ENCODE measurements around the gene RTN4RL1. TPM values are rescaled to one million over a fixed set of nuclear protein-coding genes. Genes with fewer than 3 reads are reported as not detected.

RTN4RL1 gene
- total RNA-seq, 1 donor, result 0.43 TPM

DNA sequence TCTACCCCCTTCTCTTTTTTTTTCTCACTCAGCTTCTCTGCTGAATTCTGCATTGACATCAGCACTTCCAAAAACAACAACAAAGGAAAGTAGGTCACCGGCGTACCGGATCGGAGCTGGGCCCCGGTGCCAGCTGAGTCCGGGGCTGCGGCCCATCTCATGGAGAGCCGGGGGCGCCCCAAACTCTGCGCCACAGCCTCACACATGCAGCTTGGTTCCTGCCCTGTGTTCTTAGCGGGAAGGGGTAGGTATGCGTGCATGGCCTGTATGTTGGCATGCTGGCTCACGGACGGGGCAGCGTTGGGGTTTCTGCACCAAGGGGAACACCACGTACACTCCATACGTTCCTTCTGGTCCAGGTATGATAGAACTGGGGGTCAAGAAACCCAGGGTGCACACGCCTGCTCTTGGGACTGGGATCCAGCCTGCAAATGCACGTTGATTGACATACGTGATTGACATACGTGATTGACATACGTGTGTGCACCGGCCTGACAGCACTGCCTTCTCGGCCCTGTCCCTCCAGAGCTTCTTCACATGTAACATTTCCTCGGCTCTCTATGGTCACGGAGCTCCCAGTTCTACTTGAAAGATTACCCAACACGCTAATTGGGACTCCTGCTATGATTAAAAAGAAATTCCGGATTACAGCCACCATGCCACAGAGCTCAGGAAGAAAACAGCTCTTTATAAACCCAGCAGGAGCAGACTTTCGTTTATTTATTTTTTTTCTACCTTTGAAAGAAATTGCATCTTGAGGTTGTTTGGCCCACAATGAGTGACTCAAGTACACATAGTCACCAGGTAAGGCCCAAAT is 106.6 kb downstream of the RTN4RL1 start:
- DNase-seq (ENCODE audit: low read depth), result no peak
- H3K4me3 ChIP-seq (ENCODE audit: low read depth, low read length), result no peak overlapping the region
- TF ChIP-seq, protein P1, sequence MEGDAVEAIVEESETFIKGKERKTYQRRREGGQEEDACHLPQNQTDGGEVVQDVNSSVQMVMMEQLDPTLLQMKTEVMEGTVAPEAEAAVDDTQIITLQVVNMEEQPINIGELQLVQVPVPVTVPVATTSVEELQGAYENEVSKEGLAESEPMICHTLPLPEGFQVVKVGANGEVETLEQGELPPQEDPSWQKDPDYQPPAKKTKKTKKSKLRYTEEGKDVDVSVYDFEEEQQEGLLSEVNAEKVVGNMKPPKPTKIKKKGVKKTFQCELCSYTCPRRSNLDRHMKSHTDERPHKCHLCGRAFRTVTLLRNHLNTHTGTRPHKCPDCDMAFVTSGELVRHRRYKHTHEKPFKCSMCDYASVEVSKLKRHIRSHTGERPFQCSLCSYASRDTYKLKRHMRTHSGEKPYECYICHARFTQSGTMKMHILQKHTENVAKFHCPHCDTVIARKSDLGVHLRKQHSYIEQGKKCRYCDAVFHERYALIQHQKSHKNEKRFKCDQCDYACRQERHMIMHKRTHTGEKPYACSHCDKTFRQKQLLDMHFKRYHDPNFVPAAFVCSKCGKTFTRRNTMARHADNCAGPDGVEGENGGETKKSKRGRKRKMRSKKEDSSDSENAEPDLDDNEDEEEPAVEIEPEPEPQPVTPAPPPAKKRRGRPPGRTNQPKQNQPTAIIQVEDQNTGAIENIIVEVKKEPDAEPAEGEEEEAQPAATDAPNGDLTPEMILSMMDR (IDR thresholded peaks at IDR 0.05; ENCODE audit: insufficient read depth, low read depth, low read length), result no peak

DNA sequence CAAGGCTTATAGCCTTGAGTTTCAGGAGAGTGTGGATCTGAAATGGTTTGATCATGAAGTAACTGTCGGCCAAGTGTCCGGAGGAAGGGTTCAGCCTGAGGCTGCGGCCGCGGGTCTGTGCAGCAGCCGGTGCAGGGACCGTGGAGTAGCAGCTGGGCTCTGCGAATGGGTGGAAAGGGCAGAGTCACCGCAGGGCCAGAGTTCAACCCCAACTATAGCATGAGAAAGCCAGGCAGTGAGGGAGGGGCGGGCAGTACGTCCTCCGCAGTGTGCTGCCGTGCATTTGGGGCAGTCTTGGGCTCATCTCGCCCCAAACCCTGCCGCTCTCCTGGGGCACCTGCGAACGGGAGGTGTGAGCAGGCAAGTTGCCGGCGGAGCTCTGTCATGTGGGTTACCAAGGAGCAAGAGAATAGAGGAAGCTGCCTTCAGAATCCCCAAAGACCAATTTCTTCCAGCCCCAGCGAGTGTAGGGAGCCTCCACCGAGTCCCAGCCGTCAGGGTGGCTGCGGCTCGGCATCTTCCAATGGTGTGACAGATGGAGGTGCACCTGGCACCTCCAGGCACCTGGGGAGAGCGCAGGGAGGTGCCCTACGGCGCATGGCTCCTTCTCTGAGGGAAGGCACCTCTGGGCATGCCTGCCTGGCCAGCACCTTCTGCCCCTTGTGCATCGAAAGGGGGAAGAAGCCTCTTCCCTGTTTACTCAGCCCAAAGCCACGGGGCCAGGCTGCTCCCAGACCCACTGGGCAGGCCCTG is 108.0 kb downstream of the RTN4RL1 start:
- TF ChIP-seq, protein P1 (IDR thresholded peaks at IDR 0.05; ENCODE audit: insufficient read depth, low read depth, low read length), result no peak
- no peak for DNase-seq (ENCODE audit: low read depth)
- H3K4me3 ChIP-seq (ENCODE audit: low read depth, low read length), result no peak overlapping the region

DNA sequence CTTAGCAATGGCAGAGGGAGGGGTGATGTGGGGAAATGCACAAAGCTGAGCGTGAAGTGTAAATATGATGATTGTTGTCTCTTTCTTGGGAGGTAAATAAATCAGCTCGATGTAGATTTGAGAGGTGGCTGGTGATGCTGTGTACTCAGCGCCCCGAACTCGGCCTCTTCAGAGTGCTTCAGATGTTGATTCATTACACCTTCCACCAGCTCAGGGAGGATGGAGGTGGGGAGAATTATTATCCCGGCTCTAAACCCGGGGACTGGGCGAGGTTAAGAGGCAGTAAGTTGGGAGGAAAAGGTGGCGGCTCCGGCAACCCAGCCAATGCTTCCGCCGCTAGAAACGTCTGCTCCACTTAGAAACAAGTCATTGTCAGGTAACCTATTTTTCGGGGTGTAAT is 108.8 kb downstream of the RTN4RL1 start:
- H3K4me3 ChIP-seq (ENCODE audit: low read depth, low read length), result no peak overlapping the region
- TF ChIP-seq, protein P1 (IDR thresholded peaks at IDR 0.05; ENCODE audit: insufficient read depth, low read depth, low read length), result no peak
- DNase-seq (ENCODE audit: low read depth), result no peak

DNA sequence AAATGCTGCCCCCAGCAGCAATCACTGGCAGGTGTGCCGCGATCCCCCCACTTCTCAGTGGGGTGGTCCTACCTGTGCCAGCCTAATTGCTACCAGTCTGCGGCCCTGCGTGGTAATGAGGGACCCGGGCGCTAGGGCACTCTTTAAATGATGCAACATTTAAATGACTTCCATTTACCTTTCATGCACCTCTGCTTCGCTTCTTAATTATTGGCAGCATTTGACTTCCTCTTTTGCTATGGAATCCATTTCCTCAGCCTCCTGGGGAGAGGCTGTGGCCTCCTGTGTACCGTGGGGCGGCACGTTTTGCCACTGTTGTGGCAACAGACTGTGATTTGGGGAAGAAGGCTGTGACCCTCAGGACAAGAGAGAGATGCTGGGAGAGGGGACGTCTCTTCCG is 109.2 kb downstream of the RTN4RL1 start:
- no peak for DNase-seq (ENCODE audit: low read depth)
- TF ChIP-seq, protein P1 (IDR thresholded peaks at IDR 0.05; ENCODE audit: insufficient read depth, low read depth, low read length), result no peak
- H3K4me3 ChIP-seq (ENCODE audit: low read depth, low read length), result no peak overlapping the region

DNA sequence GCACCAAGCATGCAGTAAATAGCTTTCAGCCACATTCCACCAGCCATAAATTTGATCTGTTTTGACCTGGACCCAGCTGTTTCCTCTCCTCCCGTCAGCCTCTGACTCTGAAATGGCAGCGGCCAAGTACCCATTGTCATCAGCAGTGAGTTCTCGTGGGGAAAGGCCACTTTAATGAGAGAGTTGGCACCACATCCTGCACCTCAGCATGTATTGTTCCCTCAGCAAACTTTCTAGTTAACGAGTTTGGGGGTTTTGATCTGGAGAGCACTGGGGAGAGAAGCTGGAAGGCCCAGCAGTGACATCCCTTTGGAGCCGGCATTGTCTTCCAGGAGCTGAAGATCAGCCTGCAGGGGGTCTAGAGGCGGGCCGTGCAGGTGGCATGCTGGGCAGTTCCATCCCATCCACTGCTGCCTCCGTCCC is 110.5 kb downstream of the RTN4RL1 start:
- TF ChIP-seq, protein P1 (IDR thresholded peaks at IDR 0.05; ENCODE audit: insufficient read depth, low read depth, low read length), result no peak
- H3K4me3 ChIP-seq (ENCODE audit: low read depth, low read length), result no peak overlapping the region
- DNase-seq (ENCODE audit: low read depth), result no peak

DNA sequence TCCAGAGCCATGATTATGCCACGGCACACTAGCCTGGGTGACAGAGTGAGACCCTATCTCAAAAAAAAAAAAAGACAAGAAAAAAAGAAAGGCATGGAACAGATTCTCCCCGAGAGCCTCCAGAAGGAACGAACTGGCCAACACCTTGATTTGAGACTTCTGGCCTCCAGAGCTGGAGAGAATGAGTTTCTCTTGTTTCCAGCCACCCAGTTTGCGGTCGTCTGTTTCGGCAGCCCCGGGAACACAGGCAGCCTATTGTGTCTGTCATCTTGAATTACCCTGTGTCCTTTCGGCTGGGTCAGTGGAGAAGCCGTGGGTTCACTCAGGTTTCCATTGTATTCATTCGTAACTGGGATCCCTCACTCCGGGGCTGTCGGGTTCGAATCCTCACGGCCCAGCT is 111.4 kb downstream of the RTN4RL1 start:
- TF ChIP-seq, protein P1 (IDR thresholded peaks at IDR 0.05; ENCODE audit: insufficient read depth, low read depth, low read length), result no peak
- no peak for DNase-seq (ENCODE audit: low read depth)
- no peak overlapping the region for H3K4me3 ChIP-seq (ENCODE audit: low read depth, low read length)
